RWPE2 (cell line): ENCODE measurements around the gene CBY1.
A peak's percentile ranks its signal among the peaks of the same experiment; 100 is the strongest.

Experiments
- ATAC-seq: fragments of 200-7000 bp; cut with Tn5 transposase; 3 replicates; pipeline ENCODE4 v1.9.1; 2021; ENCODE audit warnings: low read depth
- DNase-seq: peaks from one replicate; pipeline ENCODE4 v3.0.0-alpha.2; 2020; ENCODE audit warnings: low spot score
- H3K27ac ChIP-seq: fragments of 450-650 bp; 2 replicates; pipeline ENCODE4 v1.5.1; 2017; ENCODE audit warnings: mild to moderate bottlenecking; ENCODE audit not compliant: poor library complexity, severe bottlenecking
- H3K27me3 ChIP-seq: fragments of 250-450 bp; sonication (Bioruptor Pico); 2 replicates; pipeline ENCODE4 v1.5.1; 2021; ENCODE audit warnings: mild to moderate bottlenecking, moderate library complexity; ENCODE audit not compliant: insufficient read depth, poor library complexity, severe bottlenecking
- H3K36me3 ChIP-seq: fragments of 250-450 bp; sonication (Bioruptor Pico); 2 replicates; pipeline ENCODE4 v1.5.1; 2020; ENCODE audit warnings: low read depth, mild to moderate bottlenecking, moderate library complexity
- H3K4me1 ChIP-seq: fragments of 250-450 bp; sonication (Bioruptor Pico); 2 replicates; pipeline ENCODE4 v1.5.1; 2021; ENCODE audit warnings: mild to moderate bottlenecking, moderate library complexity; ENCODE audit not compliant: insufficient read depth, poor library complexity, severe bottlenecking
- H3K4me3 ChIP-seq: fragments of 250-450 bp; sonication (Bioruptor Pico); 2 replicates; pipeline ENCODE4 v1.5.1; 2021; ENCODE audit warnings: mild to moderate bottlenecking, moderate library complexity; ENCODE audit not compliant: severe bottlenecking
- H3K9me3 ChIP-seq: fragments of 250-450 bp; sonication (Bioruptor Pico); 2 replicates; pipeline ENCODE4 v1.5.1; 2021; ENCODE audit warnings: mild to moderate bottlenecking, moderate library complexity; ENCODE audit not compliant: severe bottlenecking
- CTCF ChIP-seq: fragments of 450-650 bp; IDR thresholded peaks from one replicate; pipeline ENCODE4 v1.5.1; 2017; ENCODE audit warnings: mild to moderate bottlenecking, moderate library complexity; ENCODE audit not compliant: poor library complexity, severe bottlenecking

Gene CBY1

GRCh38 chr22:38656256-38657044, at the start of gene CBY1, which contains the start of gene FAM227A:
Gene CBY1 (plus strand): TSS chr22:38656638. CDS start chr22:38668055, 11,417 bp downstream.
Gene FAM227A (minus strand): TSS chr22:38656392. CDS start chr22:38650168, 6,224 bp downstream.
- peaks cover 18% of the 10 kb centered on the region for H3K36me3 ChIP-seq
- DNase-seq (peak; percentile 90), ATAC-seq (peak; percentile 89)
- H3K9me3 ChIP-seq: no peaks in the 10 kb centered on the region
- H3K27me3 ChIP-seq: no peaks in the 10 kb centered on the region
- H3K4me1 ChIP-seq: no peaks in the 10 kb centered on the region
- peak within 1 kb of the TSS; percentile 62 for H3K27ac ChIP-seq
- H3K4me3 ChIP-seq: peak within 1 kb of the TSS; percentile 98
- TF ChIP-seq CTCF: no peak

GRCh38 chr22:38607680-38608079, 48.8 kb upstream of the CBY1 start:
- Histone ChIP-seq H3K4me3 (no peak overlapping the region), H3K36me3 (no peaks in the 10 kb centered on the region), H3K4me1 (no peaks in the 10 kb centered on the region), H3K27me3 (no peaks in the 10 kb centered on the region), H3K27ac (no peak overlapping the region), H3K9me3 (no peaks in the 10 kb centered on the region)
- no peak for DNase-seq
- TF ChIP-seq CTCF: no peak
- no peak for ATAC-seq

GRCh38 chr22:38608992-38609750, 47.3 kb upstream of the CBY1 start:
- H3K27ac ChIP-seq: no peak overlapping the region
- H3K36me3 ChIP-seq: no peaks in the 10 kb centered on the region
- TF ChIP-seq CTCF: no peak
- no peak for ATAC-seq
- DNase-seq: no peak
- no peaks in the 10 kb centered on the region for H3K27me3 ChIP-seq
- H3K4me1 ChIP-seq: no peaks in the 10 kb centered on the region
- H3K4me3 ChIP-seq: no peak overlapping the region
- no peaks in the 10 kb centered on the region for H3K9me3 ChIP-seq

- H3K9me3 ChIP-seq: no peaks in the 10 kb centered on the region
- TF ChIP-seq CTCF: no peak
- H3K27me3 ChIP-seq: no peaks in the 10 kb centered on the region
- H3K4me3 ChIP-seq: no peak overlapping the region
- DNase-seq (no peak), ATAC-seq (no peak)
- no peaks in the 10 kb centered on the region for H3K36me3 ChIP-seq
- no peaks in the 10 kb centered on the region for H3K4me1 ChIP-seq
- no peak overlapping the region for H3K27ac ChIP-seq
These were observed 46.2 kb upstream of the CBY1 start for GRCh38 chr22:38610234-38610633.

GRCh38 chr22:38611559-38611958, 44.9 kb upstream of the CBY1 start:
- Histone ChIP-seq H3K27ac (no peak overlapping the region), H3K36me3 (no peaks in the 10 kb centered on the region), H3K9me3 (no peaks in the 10 kb centered on the region), H3K4me1 (no peaks in the 10 kb centered on the region), H3K27me3 (no peaks in the 10 kb centered on the region), H3K4me3 (no peak overlapping the region)
- no peak for DNase-seq
- ATAC-seq: no peak
- no peak for TF ChIP-seq CTCF
